Right atrium auricular region (tissue), 2 donors: ENCODE results near the gene PODNL1. TPM values are rescaled to one million over a fixed set of nuclear protein-coding genes. Genes with fewer than 3 reads are reported as not detected.

Experiments
- DNase-seq: peaks from one replicate; pipeline ENCODE4 v3.0.0-alpha.2; 2019; ENCODE audit warnings: low spot score
- H3K27ac ChIP-seq, 2 donors: fragments of 200-600 bp; sonication (generic); 1 replicate in 1 of 2; 2 replicates in 1 of 2; pipeline ENCODE4 v1.5.1; 2016 to 2019
- H3K27me3 ChIP-seq, 2 donors: fragments of 200-600 bp; sonication (generic); one replicate each; pipeline versions ENCODE4 v1.5.1 to v1.6.0; 2017 to 2019
- H3K36me3 ChIP-seq: fragments of 200-600 bp; sonication (generic); one replicate; pipeline ENCODE4 v1.5.1; 2016
- H3K4me1 ChIP-seq, 2 donors: fragments of 200-600 bp; sonication (generic); one replicate each; pipeline versions ENCODE4 v1.5.1 to v1.6.0; 2017 to 2019
- H3K4me3 ChIP-seq, 2 donors: fragments of 200-600 bp; sonication (generic); 1 replicate in 1 of 2; 2 replicates in 1 of 2; pipeline ENCODE4 v1.5.1; 2017 to 2019; ENCODE audit warnings: mild to moderate bottlenecking in 1 of 2, moderate library complexity in 1 of 2
- H3K9me3 ChIP-seq, 2 donors: fragments of 200-600 bp; sonication (generic); one replicate each; pipeline ENCODE4 v1.5.1; 2019
- total RNA-seq, 2 donors: library from RNA; depleted of rRNA; stranded (reverse); fragments of >200 nt; gene quantifications; one replicate each; pipeline ENCODE4 v1.1.0, GENCODE V29; 2016
- TF ChIP-seq, protein P1 (sequence below), 2 donors: fragments of 200-600 bp; sonication (generic); IDR thresholded peaks; one replicate each; pipeline ENCODE4 v1.5.1; 2019; ENCODE audit warnings: antibody characterized with exemption in 2 of 2

Gene PODNL1
- total RNA-seq, 2 donors from 2014 or later, result 0.47 to 1.1 TPM

DNA sequence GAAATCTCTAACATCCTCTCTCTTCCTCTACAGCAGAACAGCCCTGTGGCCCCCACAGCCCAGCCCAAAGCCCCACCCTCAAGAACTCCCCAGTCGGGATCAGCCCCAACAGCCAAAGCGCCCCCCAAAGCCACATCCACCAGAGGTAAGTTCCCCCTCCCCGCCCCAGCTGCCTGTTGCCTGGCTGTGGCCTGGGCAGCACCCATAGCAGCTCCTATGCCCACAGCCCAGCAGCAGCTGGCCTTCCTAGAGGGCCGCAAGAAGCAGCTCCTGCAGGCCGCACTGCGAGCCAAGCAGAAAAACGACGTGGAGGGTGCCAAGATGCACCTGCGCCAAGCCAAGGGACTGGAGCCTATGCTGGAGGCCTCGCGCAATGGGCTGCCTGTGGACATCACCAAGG is 17.7 kb downstream of the PODNL1 start:
- Histone ChIP-seq H3K4me3 (no peak overlapping the region), H3K4me1 (no peaks in the 10 kb centered on the region), H3K27ac (no peak overlapping the region), H3K27me3 (no peaks in the 10 kb centered on the region), H3K36me3 (peaks cover 77% of the 10 kb centered on the region), H3K9me3 (no peaks in the 10 kb centered on the region)
- TF ChIP-seq, protein P1, sequence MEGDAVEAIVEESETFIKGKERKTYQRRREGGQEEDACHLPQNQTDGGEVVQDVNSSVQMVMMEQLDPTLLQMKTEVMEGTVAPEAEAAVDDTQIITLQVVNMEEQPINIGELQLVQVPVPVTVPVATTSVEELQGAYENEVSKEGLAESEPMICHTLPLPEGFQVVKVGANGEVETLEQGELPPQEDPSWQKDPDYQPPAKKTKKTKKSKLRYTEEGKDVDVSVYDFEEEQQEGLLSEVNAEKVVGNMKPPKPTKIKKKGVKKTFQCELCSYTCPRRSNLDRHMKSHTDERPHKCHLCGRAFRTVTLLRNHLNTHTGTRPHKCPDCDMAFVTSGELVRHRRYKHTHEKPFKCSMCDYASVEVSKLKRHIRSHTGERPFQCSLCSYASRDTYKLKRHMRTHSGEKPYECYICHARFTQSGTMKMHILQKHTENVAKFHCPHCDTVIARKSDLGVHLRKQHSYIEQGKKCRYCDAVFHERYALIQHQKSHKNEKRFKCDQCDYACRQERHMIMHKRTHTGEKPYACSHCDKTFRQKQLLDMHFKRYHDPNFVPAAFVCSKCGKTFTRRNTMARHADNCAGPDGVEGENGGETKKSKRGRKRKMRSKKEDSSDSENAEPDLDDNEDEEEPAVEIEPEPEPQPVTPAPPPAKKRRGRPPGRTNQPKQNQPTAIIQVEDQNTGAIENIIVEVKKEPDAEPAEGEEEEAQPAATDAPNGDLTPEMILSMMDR (IDR thresholded peaks at IDR 0.05), result no peak
- no peak for DNase-seq

DNA sequence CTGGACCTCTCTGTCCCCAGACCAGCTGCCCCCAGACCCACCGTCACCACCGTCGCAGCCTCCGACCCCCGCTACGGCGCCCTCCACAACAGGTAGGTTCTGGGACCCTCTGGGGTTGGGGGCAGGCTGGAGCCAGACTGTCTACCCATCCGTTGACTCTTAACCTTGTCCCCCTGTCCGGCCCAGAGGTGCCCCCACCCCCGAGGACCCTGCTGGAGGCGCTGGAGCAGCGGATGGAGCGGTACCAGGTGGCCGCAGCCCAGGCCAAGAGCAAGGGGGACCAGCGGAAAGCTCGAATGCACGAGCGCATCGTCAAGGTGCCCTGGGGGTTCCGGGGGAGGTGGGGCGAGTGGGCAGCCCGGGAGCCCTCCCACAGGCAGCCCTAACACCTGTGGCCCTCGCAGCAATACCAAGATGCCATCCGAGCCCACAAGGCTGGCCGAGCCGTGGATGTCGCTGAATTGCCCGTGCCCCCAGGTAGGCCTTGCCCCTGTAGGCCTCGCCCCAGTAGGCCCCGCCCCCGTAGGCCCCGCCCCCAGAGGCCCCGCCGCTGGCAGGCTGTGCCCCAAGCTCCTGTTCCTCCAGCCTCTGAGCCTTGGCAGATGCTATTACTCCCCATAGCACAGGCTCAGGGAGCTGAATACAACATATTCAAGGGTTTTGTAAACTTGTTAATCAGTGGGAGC is 19.3 kb downstream of the PODNL1 start:
- H3K27ac ChIP-seq, result no peak overlapping the region
- TF ChIP-seq, protein P1 (IDR thresholded peaks at IDR 0.05), result no peak
- no peaks in the 10 kb centered on the region for H3K9me3 ChIP-seq
- no peak overlapping the region for H3K4me3 ChIP-seq
- H3K36me3 ChIP-seq, result peaks cover 70% of the 10 kb centered on the region
- no peak for DNase-seq
- no peaks in the 10 kb centered on the region for H3K27me3 ChIP-seq
- H3K4me1 ChIP-seq, result no peaks in the 10 kb centered on the region

DNA sequence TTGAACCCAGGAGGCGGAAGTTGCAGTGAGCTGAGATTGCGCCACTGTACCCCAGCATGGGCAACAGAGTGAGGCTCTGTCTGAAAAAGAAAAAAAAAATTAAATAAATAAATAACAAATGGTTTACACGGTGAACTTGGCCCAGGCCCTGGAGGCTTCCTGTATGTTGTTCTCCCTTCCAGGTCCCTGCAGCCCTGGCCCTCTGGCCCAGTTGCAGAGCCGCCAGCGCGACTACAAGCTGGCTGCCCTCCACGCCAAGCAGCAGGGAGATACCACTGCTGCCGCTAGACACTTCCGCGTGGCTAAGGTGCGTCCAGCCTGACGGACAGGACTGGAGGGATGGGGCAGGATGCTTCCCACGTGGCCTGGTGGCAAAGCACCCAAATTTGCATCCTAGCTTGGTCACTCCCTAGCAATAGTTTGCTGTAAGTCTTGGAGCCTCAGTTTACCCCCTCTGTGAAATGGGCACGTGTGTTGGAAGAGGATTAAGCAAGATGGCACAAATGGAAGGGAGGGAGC is 20.3 kb downstream of the PODNL1 start:
- no peaks in the 10 kb centered on the region for H3K4me1 ChIP-seq
- no peak overlapping the region for H3K4me3 ChIP-seq
- H3K36me3 ChIP-seq, result peaks cover 70% of the 10 kb centered on the region
- no peaks in the 10 kb centered on the region for H3K9me3 ChIP-seq
- TF ChIP-seq, protein P1 (IDR thresholded peaks at IDR 0.05), result no peak
- DNase-seq, result no peak
- H3K27me3 ChIP-seq, result no peaks in the 10 kb centered on the region
- H3K27ac ChIP-seq, result no peak overlapping the region

GRCh38 chr19:13914777-13915176 is 23.4 kb downstream of the PODNL1 start:
- H3K4me3 ChIP-seq, result no peak overlapping the region
- TF ChIP-seq, protein P1 (IDR thresholded peaks at IDR 0.05), result no peak
- H3K27ac ChIP-seq, result no peak overlapping the region
- no peak for DNase-seq
- H3K36me3 ChIP-seq, result peaks cover 64% of the 10 kb centered on the region
- no peaks in the 10 kb centered on the region for H3K4me1 ChIP-seq
- H3K9me3 ChIP-seq, result no peaks in the 10 kb centered on the region
- H3K27me3 ChIP-seq, result no peaks in the 10 kb centered on the region

- TF ChIP-seq, protein P1 (IDR thresholded peaks at IDR 0.05), result no peak
- H3K9me3 ChIP-seq, result no peaks in the 10 kb centered on the region
- no peaks in the 10 kb centered on the region for H3K27me3 ChIP-seq
- DNase-seq, result no peak
- no peak overlapping the region for H3K4me3 ChIP-seq
- no peak overlapping the region for H3K27ac ChIP-seq
- H3K36me3 ChIP-seq, result peaks cover 51% of the 10 kb centered on the region
- H3K4me1 ChIP-seq, result no peaks in the 10 kb centered on the region
These were observed 24.9 kb downstream of the PODNL1 start for GRCh38 chr19:13913352-13913751.

DNA sequence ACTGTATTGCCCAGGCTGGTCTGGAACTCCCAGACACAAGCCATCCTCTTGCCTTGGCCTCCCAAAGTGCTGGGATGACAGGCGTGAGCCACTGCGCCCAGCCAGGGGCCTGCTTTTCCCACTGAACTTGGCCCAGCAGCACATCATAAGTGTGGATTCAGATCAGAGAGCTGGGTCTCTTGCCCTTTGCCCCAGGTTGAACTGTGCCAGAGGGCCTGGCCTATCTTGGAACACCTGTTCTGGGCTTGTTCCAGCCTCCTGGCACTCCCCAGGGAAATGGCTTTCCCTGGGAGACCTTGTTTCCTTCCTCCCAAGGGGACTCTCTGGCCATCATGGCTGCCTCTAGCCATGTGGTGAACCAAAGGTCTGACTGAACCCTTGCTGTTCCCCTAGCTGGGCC is 28.8 kb downstream of the PODNL1 start:
- no peak for DNase-seq
- Histone ChIP-seq H3K4me1 (peaks cover 0 to 18% of the 10 kb centered on the region in 2 donors), H3K36me3 (peaks cover 34% of the 10 kb centered on the region), H3K27me3 (no peaks in the 10 kb centered on the region), H3K27ac (no peak overlapping the region), H3K9me3 (no peaks in the 10 kb centered on the region), H3K4me3 (no peak overlapping the region)
- TF ChIP-seq, protein P1 (IDR thresholded peaks at IDR 0.05), result no peak
